Measurements from ENCODE around the gene U2AF2. TPM values are rescaled to one million over a fixed set of nuclear protein-coding genes. Genes with fewer than 3 reads are reported as not detected.

Gene U2AF2
- total and polyA plus RNA-seq, 9 of the 15 experiments (the other 6 are each of a cell fraction or from before 2014, with no cell fraction given): 3.0 to 331 (median 157) TPM

GRCh38 chr19:55605207-55605636 lies 49.6 kb upstream of the U2AF2 start (continued):
- TF ChIP-seq IRF9 (tag; IDR thresholded peaks at IDR 0.05): no peak
- peak; percentile 87 for TF ChIP-seq GABPB1 (CRISPR knock-in tag; IDR thresholded peaks at IDR 0.05)
- no peak for TF ChIP-seq RBM25 (IDR thresholded peaks at IDR 0.05; ENCODE audit: low read depth, low read length, severe bottlenecking)
- TF ChIP-seq PREB (CRISPR knock-in tag; IDR thresholded peaks at IDR 0.05): no peak
- no peak for TF ChIP-seq ZNF592 (IDR thresholded peaks at IDR 0.05)
- no peak for TF ChIP-seq NFRKB (IDR thresholded peaks at IDR 0.05; ENCODE audit: low read depth)
- TF ChIP-seq TARDBP (IDR thresholded peaks at IDR 0.05): no peak
- no peak for TF ChIP-seq E2F1 (CRISPR knock-in tag; IDR thresholded peaks at IDR 0.05)
- TF ChIP-seq TAF9B (IDR thresholded peaks at IDR 0.05; ENCODE audit: partially characterized antibody): no peak
- TF ChIP-seq CBFA2T2 (conservative IDR thresholded peaks at IDR 0.05): no peak
- no peak for TF ChIP-seq NKRF (IDR thresholded peaks at IDR 0.05; ENCODE audit: borderline replicate concordance)
- TF ChIP-seq MAZ (CRISPR knock-in tag; conservative IDR thresholded peaks at IDR 0.05 in 1 of 2, IDR thresholded peaks at IDR 0.05 in 1 of 2): peak in 1 of 2 experiments; percentile 58; a peak in 3 of 4 replicates

Data from K562 (cell line).